Hematopoietic multipotent progenitor cell treated with erythropoietin and hydrocortisone succinate and interleukin-3 and kit ligand, for 8 days (in vitro differentiated cells): Measurements from ENCODE around the gene FBXL15.
"Not testable (repeated sequence)": the region's sequence is repeated elsewhere in the genome, so short reads cannot be mapped to it uniquely, and the experiment has no call there.

Experiments used
- DNase-seq: peaks from one replicate; pipeline ENCODE4 v3.0.0-alpha.2; 2015

Gene FBXL15

DNA sequence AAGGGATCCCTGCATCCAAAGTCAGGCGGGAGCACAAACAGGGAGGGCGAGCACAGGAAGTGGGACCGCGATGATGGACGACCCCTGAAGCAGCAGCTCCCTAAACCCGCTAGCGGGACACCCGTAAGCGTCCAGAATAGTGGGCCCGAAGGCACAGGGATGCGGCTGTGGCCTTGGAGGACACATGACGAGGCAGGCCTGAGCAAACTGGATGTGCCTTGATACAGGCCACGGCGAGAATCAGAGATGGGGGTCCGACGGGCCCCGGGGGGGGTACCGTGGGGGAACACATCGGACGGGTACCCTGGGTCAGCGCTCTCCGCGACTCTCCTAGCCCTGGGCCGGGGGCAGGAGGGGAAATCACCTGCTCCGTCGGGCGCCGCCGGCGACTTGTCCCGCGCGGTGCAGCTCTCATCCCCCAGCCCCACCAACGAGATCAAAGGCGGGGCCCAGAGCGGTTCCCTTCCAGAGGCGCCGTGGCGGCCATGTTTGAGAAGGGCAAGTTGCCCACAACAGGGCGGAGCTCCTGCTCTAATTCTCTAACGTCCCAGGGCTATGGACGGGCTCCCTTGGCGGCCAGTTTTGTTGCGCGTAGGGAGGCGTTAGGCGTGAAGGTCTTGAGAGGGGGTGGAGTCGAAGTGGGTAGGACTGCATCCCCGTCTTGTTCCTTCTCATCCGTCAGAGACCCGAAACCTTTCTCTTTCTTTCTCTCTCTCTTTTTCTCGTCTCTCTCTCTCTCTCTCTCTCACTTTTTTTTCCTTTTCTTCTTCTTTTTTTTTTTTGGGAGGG is 11.7 kb downstream of the FBXL15 start, which contains the start of gene CUEDC2:
TSS of gene CUEDC2 (minus strand) at position 413 of the 789 bp plus-strand sequence. CDS start 7,386 bp downstream, outside the sequence.
- DNase-seq = peak; percentile 98

GRCh38 chr10:102433619-102434046 is 13.0 kb downstream of the FBXL15 start:
- peak; percentile 46 for DNase-seq

GRCh38 chr10:102434394-102435132 is 13.9 kb downstream of the FBXL15 start:
- peak; percentile 3 for DNase-seq

- no peak for DNase-seq
Measured at GRCh38 chr10:102435133-102435497, 14.5 kb downstream of the FBXL15 start.

- peak; percentile 65 for DNase-seq
Measured at GRCh38 chr10:102435529-102436233, 15.0 kb downstream of the FBXL15 start.

DNA sequence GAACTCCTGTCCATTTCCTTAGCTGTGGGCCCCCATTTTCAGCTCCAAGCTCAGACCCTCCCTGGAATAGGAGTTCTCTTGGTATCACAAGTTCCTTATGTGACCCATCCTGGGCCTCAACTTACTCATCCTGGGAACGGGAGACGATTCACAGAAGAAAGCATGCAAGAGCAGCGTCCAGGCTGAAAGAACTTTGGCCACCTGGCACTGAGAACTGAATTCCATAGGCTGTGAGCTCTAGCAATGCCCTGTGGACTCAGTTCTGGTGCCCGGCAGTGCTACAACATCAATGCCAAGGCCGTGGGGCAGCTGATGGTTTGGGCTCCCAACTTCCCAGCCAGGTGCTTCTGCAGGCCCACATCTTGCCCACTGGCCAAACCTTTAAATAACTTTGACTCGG is 15.7 kb downstream of the FBXL15 start:
- peak; percentile 3 for DNase-seq

DNA sequence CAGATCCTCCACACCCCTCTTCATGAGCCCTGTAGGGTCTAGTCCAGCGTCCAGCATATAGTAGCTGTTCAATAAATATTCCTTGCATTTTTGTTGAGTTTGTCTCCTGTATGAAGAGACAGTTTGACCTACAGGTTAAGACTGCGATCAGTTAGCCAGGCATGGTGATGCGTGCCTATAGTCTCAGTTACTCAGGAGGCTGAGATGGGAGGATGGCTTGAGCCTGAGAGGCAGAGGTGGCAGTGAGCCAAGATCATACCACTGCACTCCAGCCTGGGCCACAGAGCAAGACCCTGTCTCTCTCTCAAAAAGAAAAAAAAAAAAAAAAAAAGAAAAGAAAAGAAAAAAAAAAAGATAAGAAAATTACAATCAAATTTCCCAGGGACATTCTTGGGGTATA is 16.9 kb downstream of the FBXL15 start:
- peak; percentile 11 for DNase-seq

DNA sequence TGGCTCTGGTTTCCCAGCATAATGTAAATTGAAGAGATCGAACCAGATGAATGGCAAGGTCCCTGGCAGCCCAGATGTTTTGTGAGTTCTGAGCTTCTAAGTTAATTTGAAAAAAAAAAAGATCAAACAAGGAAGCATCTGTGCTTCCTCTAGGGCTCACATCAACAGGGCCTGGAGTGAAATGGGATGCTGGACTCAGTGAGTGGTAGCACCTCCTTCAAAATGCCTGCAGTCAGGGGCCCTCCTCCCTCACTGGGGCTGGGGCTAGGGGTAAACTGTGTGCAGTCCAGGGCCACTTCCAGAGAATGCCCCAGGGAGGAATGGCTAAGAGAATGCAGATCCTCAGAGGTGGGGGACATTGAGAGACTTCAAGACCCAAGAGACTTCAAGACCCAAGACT is 17.7 kb downstream of the FBXL15 start:
- DNase-seq = no peak

DNA sequence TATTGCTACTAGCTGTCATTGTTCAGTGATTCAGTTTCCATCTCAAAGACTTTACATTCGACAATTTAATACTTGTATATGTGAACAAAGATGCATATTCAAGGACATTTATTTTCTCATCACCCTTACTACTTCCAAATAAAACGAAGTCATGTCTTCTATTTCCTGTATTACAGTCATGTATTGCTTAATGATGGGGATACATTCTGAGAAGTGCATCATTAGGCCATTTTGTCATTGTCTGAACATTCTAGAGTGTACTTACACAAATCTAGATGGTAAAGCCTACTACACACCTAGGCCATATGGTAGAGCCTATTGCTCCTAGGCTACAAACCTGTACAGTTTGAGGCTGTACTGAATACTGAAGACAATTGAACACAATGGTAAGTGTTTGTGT is 24.2 kb downstream of the FBXL15 start:
- peak; percentile 0 for DNase-seq

- peak; percentile 93 for DNase-seq
Measured at GRCh38 chr10:102449321-102450123, 28.9 kb downstream of the FBXL15 start.

GRCh38 chr10:102450124-102450373 is 29.4 kb downstream of the FBXL15 start:
- no peak for DNase-seq

- DNase-seq = peak; percentile 85
Measured at GRCh38 chr10:102450374-102451104, 29.9 kb downstream of the FBXL15 start.

- no peak for DNase-seq
Measured at GRCh38 chr10:102451105-102451969, 30.7 kb downstream of the FBXL15 start, which contains the start of gene C10orf95. TSS of gene C10orf95 (minus strand) at chr10:102451543. CDS start at chr10:102451093, 450 bp downstream.

- peak; percentile 41 for DNase-seq
Measured at GRCh38 chr10:102452672-102453340, 32.2 kb downstream of the FBXL15 start.

GRCh38 chr10:102453502-102453901 is 32.9 kb downstream of the FBXL15 start:
- DNase-seq = no peak

DNA sequence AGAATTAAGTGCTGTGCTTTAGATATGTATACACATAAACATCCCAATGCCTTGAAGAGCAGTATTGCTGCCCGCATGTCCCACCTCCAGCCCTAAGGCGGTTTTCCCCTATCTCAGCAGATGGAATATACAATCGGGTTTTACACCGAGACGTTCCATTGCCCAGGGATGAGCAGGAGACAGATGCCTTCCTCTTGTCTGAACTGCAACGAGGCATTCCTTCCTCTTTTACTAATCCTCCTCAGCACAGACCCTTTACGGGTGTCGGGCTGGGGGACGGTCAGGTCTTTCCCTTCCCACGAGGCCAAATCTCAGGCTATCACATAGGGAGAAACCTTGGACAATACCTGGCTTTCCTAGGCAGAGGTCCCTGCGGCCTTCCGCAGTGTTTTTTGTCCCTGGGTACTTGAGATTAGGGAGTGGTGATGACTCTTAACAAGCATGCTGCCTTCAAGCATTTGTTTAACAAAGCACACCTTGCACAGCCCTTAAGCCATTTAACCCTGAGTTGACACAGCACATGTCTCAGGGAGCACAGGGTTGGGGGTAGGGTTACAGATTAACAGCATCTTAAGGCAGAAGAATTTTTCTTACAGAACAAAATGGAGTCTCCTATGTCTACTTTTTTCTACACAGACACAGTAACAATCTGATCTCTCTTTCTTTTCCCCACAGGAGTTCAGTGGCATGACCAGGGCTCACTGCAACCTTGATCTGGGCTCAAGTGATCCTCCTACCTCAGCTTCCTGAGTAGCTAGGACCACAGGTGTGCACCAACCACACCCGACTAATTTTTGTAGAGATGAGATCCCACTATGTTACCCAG is 34.2 kb downstream of the FBXL15 start:
- DNase-seq = not testable (repeated sequence)

DNA sequence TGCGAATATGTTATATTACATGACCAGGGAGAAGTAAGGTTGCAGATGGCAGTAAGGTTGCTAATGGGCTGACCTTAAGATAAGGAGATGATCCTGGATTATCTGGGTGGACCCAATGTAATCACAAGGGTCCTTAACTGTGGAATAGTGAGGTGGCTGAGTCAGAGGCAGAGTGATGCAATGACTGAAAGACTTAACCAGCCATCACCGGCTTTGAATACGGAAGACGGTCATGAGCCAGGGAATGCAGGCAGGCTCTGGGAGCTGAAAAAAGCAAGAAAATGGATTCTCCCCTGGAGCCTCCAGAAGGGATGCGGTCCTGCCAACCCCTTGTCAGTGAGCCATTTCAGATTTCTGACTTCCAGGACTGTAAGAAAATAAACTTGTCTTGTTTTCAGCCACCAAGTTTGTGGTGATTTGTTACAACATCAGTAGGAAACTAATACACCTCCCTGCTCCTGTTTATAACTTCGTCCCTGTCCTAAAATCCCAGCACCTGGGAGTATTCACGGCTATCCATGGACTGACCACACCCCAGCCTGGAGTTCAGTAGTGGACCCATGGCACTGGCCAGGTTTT is 35.3 kb downstream of the FBXL15 start:
- DNase-seq = no peak

GRCh38 chr10:102457591-102458150 is 37.0 kb downstream of the FBXL15 start:
- DNase-seq = no peak

- DNase-seq = no peak
Measured at GRCh38 chr10:102458656-102459055, 38.0 kb downstream of the FBXL15 start.
